K562 (cell line): Measurements from ENCODE around the gene MRPL38. TPM values are rescaled to one million over a fixed set of nuclear protein-coding genes. Genes with fewer than 3 reads are reported as not detected.
A peak's percentile ranks its signal among the peaks of the same experiment; 100 is the strongest.

Experiments used
- CC2D1A ChIP-seq: fragments of 450-650 bp; IDR thresholded peaks from 2 replicates; pipeline ENCODE4 v1.6.1; 2017; ENCODE audit warnings: mild to moderate bottlenecking
- CREB1 ChIP-seq, 2 experiments: sonication (generic) in 1 of 2; formaldehyde crosslinking in 1 of 2; IDR thresholded peaks; 2 replicates each; pipeline versions ENCODE4 v1.6.1 to v1.8.0; 2012 to 2022; ENCODE audit warnings: inconsistent platforms in 1 of 2, mild to moderate bottlenecking in 1 of 2, missing genetic modification reagents in 1 of 2, moderate library complexity in 1 of 2
- ETS2 ChIP-seq: IDR thresholded peaks from 2 replicates; pipeline ENCODE4 v1.6.1; 2016; ENCODE audit warnings: borderline replicate concordance, missing genetic modification characterization, mild to moderate bottlenecking, moderate library complexity, missing compliant biosample characterization; ENCODE audit not compliant: poor library complexity, severe bottlenecking
- GMEB1 ChIP-seq: fragments of 250-450 bp; sonication (Bioruptor Pico); IDR thresholded peaks from 2 replicates; pipeline ENCODE4 v1.4.0; 2020; ENCODE audit warnings: mild to moderate bottlenecking
- JUND ChIP-seq, 2 experiments: IDR thresholded peaks; 2 replicates in 1 of 2; 3 replicates in 1 of 2; pipeline ENCODE4 v1.6.1; 2011; ENCODE audit warnings: borderline replicate concordance in 2 of 2, low read depth in 2 of 2, low read length in 2 of 2, improper control_type of control experiment in 1 of 2, missing biosample characterization in 1 of 2, missing genetic modification characterization in 1 of 2, missing genetic modification reagents in 1 of 2
- KDM4B ChIP-seq, 2 experiments: fragments of 450-650 bp in 1 of 2; sonication (generic) in 1 of 2; IDR thresholded peaks; 2 replicates each; pipeline ENCODE4 v1.6.1; 2016 to 2017; ENCODE audit warnings: borderline replicate concordance in 2 of 2, antibody characterized with exemption in 1 of 2, low read depth in 1 of 2, mild to moderate bottlenecking in 1 of 2
- MCM5 ChIP-seq: fragments of 450-650 bp; IDR thresholded peaks from 2 replicates; pipeline ENCODE4 v1.6.1; 2016; ENCODE audit warnings: low read depth
- MGA ChIP-seq: fragments of 450-650 bp; IDR thresholded peaks from 2 replicates; pipeline ENCODE4 v1.6.1; 2016; ENCODE audit warnings: mild to moderate bottlenecking, moderate library complexity
- PREB ChIP-seq: sonication (generic); formaldehyde crosslinking; IDR thresholded peaks from 2 replicates; pipeline ENCODE4 v1.8.1; 2023; ENCODE audit warnings: mild to moderate bottlenecking, missing genetic modification reagents
- TARDBP ChIP-seq: fragments of 450-650 bp; IDR thresholded peaks from 2 replicates; pipeline ENCODE4 v1.6.1; 2016
- ZBTB17 ChIP-seq: fragments of 450-650 bp; formaldehyde crosslinking; IDR thresholded peaks from 2 replicates; pipeline ENCODE4 v1.4.0; 2020; ENCODE audit warnings: mild to moderate bottlenecking
- polyA plus RNA-seq, 8 experiments: library from polyadenylated mRNA; depleted of rRNA in 4 of 8; stranded (reverse) in 5 of 8; unstranded in 3 of 8; fragments of >200 nt; fragmentation: Nextera tagmentation in 2 of 8; fragmentation: Illumina TruSeq in 1 of 8; extraction: Ambion mirVana in 2 of 8; extraction: Trizol in 1 of 8; gene quantifications; 2 replicates each; pipeline versions ENCODE4 v1.2.1 to v1.2.3, GENCODE V29; 2011 to 2014; ENCODE audit warnings: inconsistent platforms in 1 of 8, missing spikeins in 1 of 8
- total RNA-seq, 7 experiments: library from RNA; depleted of rRNA in 6 of 7; stranded (reverse); fragments of >200 nt in 6 of 7; fragmentation: Illumina TruSeq in 2 of 7; extraction: Trizol in 2 of 7; gene quantifications; 2 replicates each; pipeline versions ENCODE4 v1.2.1 to v1.2.3, GENCODE V29; 2011 to 2021; ENCODE audit warnings: low replicate concordance in 1 of 7

Gene MRPL38
- total and polyA plus RNA-seq, 9 of the 15 experiments (the other 6 are each of a cell fraction or from before 2014, with no cell fraction given): 4.5 to 154 (median 48.5) TPM

GRCh38 chr17:75849724-75850123 is 55.0 kb downstream of the MRPL38 start (continued):
- TF ChIP-seq MGA (peak; percentile 66; the same call in 1 of the 2 replicates), JUND (IDR thresholded peaks at IDR 0.05; ENCODE audit: borderline replicate concordance, low read depth, low read length) (no peak), JUND (tag; IDR thresholded peaks at IDR 0.05; ENCODE audit: borderline replicate concordance, low read depth, low read length) (peak; percentile 29; the same call in 1 of the 3 replicates), ETS2 (tag) (no peak), PREB (CRISPR knock-in tag) (no peak), GMEB1 (CRISPR knock-in tag) (peak; percentile 23; the same call in 1 of the 2 replicates), TARDBP (no peak), CC2D1A (no peak), CREB1 (IDR thresholded peaks at IDR 0.05) (no peak), CREB1 (CRISPR knock-in tag; IDR thresholded peaks at IDR 0.05) (peak; percentile 52; the same call in 1 of the 2 replicates), KDM4B (IDR thresholded peaks at IDR 0.05; ENCODE audit: borderline replicate concordance in 2 of 2, low read depth in 1 of 2) (no peak), ZBTB17 (CRISPR knock-in tag) (no peak), MCM5 (no peak)
